ENCODE results near the gene PRKCZ. TPM values are rescaled to one million over a fixed set of nuclear protein-coding genes. Genes with fewer than 3 reads are reported as not detected.

Gene PRKCZ
- total RNA-seq, 2 donors from 2014 or later: 9.6 to 10.9 TPM

DNA sequence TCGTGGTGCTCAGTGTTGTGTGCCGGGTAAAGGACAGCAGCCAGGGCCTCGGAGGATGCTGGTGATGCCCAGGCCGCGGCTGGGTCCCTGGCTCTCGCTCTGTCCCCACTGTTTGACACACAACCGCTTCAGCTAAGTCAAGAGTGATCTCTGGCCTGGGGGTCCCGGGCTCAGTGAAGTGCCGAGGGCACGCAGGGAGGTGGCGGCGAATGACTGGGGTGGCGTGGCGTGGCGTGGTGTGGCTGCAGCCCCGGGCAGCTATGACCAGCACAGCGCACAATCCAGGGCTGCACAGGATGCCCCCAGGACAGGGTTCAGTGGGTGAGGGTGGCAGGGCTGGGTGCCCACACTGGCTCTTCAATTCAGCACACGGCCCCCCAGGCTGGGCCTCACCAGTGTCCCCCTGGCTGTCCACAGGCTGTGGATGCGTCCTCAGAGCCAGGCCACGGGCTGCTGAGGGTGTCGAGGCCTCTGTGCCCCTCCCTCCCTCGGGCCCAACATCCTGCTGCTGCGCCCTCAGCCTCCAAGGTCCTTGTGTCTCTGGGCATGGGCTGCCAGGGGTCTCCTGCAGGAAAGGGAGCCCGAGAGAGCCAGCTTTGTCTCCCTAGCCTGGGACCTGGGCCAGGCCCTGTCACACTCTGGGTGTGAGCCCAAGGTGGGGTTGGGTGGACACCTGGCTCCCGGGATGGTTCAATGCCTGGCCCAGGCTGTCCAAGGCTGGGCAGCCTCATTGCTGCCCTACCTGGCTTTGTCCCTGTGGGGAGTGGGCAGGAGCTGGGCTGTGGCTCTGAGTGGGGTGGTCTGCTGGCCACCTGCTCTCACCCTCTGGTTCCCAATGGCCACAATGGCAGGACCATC is 165.9 kb downstream of the PRKCZ start:
- 81% methylated on average over 22 of the region's 25 CpGs; no CpG with 5 or more reads in 1 of the 2 donors for whole genome bisulfite sequencing, 2 donors
- no peak for ATAC-seq
- Histone ChIP-seq H3K4me1 (peaks cover 31% of the 10 kb centered on the region), H3K9me3 (no peaks in the 10 kb centered on the region), H3K36me3 (replicated peaks in 1 of 2; ENCODE audit: insufficient read depth in 1 of 2, low read depth in 2 of 2) (no peaks in the 10 kb centered on the region), H3K27me3 (no peaks in the 10 kb centered on the region), H3K27ac (no peak overlapping the region), H3K4me3 (no peak overlapping the region)
- DNase-seq: no peak
- no peak for TF ChIP-seq POLR2A (IDR thresholded peaks at IDR 0.05)
- TF ChIP-seq, protein P1, sequence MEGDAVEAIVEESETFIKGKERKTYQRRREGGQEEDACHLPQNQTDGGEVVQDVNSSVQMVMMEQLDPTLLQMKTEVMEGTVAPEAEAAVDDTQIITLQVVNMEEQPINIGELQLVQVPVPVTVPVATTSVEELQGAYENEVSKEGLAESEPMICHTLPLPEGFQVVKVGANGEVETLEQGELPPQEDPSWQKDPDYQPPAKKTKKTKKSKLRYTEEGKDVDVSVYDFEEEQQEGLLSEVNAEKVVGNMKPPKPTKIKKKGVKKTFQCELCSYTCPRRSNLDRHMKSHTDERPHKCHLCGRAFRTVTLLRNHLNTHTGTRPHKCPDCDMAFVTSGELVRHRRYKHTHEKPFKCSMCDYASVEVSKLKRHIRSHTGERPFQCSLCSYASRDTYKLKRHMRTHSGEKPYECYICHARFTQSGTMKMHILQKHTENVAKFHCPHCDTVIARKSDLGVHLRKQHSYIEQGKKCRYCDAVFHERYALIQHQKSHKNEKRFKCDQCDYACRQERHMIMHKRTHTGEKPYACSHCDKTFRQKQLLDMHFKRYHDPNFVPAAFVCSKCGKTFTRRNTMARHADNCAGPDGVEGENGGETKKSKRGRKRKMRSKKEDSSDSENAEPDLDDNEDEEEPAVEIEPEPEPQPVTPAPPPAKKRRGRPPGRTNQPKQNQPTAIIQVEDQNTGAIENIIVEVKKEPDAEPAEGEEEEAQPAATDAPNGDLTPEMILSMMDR (IDR thresholded peaks at IDR 0.05): no peak
- intact Hi-C loops (cut with DNase I): no loop called here

DNA sequence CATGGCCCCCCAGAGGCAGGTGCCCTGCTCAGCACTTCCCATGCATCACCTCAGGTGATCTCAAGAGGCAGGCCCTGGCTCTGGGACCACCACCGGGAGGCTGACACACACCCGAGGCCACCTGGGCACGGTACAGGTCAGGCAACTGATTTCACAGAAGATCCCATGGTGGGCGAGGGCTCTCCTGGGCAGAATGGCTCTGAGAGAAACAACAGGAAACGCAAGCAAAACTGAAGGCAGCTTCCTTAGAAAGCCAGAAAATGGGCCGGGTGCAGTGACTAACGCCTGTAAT is 166.5 kb downstream of the PRKCZ start:
- no peak overlapping the region for H3K27ac ChIP-seq
- 73 to 82% methylated on average over 4 of the region's 7 CpGs for WGBS, 2 donors
- no peak for TF ChIP-seq POLR2A (IDR thresholded peaks at IDR 0.05)
- TF ChIP-seq, protein P1 (IDR thresholded peaks at IDR 0.05): no peak
- H3K9me3 ChIP-seq: no peaks in the 10 kb centered on the region
- H3K4me1 ChIP-seq: peaks cover 31% of the 10 kb centered on the region
- H3K4me3 ChIP-seq: no peak overlapping the region
- H3K27me3 ChIP-seq: no peaks in the 10 kb centered on the region
- no peak for DNase-seq
- H3K36me3 ChIP-seq (replicated peaks in 1 of 2; ENCODE audit: insufficient read depth in 1 of 2, low read depth in 2 of 2): no peaks in the 10 kb centered on the region
- intact Hi-C loops (cut with DNase I): no loop called here
- ATAC-seq: no peak

DNA sequence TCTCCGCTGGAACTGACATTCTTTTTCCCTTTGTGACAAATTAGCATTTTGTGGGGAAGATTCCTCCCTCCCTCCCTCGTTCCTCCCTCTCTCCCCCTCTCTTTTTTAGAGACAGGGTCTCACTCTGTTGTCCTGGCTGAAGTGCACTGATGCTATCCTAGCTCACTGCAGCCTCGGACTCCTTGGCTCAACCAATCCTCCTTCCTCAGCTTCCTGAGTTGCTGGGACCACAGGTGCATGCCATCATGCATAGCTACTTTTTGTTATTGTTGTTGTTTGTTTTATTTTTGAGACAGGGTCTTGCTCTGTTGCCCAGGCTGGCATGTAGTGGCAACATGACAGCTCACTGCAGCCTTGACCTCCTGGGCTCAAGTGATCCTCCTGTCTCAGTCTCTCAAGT is 171.1 kb downstream of the PRKCZ start:
- H3K9me3 ChIP-seq: no peaks in the 10 kb centered on the region
- H3K27me3 ChIP-seq: no peaks in the 10 kb centered on the region
- 78 to 83% methylated on average over 3 of the region's 3 CpGs for WGBS, 2 donors
- no peak overlapping the region for H3K4me3 ChIP-seq
- no peak for TF ChIP-seq POLR2A (IDR thresholded peaks at IDR 0.05)
- TF ChIP-seq, protein P1 (IDR thresholded peaks at IDR 0.05): no peak
- no peak for ATAC-seq
- DNase-seq: no peak
- intact Hi-C loops (cut with DNase I): no loop called here
- H3K27ac ChIP-seq: no peak overlapping the region
- H3K36me3 ChIP-seq (replicated peaks in 1 of 2; ENCODE audit: insufficient read depth in 1 of 2, low read depth in 2 of 2): no peaks in the 10 kb centered on the region
- H3K4me1 ChIP-seq: peaks cover 2% of the 10 kb centered on the region

DNA sequence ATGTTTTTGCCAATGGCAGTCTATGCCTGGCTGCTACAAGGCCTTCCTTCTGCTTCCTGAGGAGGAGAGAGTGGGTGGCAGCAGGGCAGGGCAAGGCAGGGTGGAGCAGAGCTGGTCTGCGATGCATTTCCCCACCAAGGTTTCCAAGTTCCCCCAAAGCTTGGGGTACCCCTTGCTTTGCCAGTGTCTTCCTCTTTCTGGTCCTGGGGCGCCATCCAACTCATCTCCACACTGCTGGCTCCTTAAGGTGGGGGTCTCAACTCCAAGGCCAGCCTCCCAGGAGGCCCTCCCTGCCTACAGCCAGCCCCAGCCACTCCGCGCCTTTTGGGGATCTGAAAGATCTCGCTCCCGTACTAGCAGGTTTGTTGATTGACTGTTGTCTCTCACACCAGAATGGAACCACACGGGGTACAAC is 174.0 kb downstream of the PRKCZ start:
- intact Hi-C loops (cut with DNase I): no loop called here
- TF ChIP-seq POLR2A (IDR thresholded peaks at IDR 0.05): no peak
- TF ChIP-seq, protein P1 (IDR thresholded peaks at IDR 0.05): no peak
- no peaks in the 10 kb centered on the region for H3K9me3 ChIP-seq

More for the DNA sequence above, 174.0 kb downstream of the PRKCZ start:
- Histone ChIP-seq H3K27me3 (no peaks in the 10 kb centered on the region), H3K4me1 (peaks cover 12% of the 10 kb centered on the region), H3K36me3 (replicated peaks in 1 of 2; ENCODE audit: insufficient read depth in 1 of 2, low read depth in 2 of 2) (no peaks in the 10 kb centered on the region), H3K4me3 (no peak overlapping the region), H3K27ac (no peak overlapping the region)
- WGBS, 2 donors: 81 to 84% methylated on average over 2 to 7 of the region's 7 CpGs
- no peak for DNase-seq
- ATAC-seq: no peak
